Measurements from ENCODE around the gene MKX. TPM values are rescaled to one million over a fixed set of nuclear protein-coding genes. Genes with fewer than 3 reads are reported as not detected.

The MKX gene
- total RNA-seq, 4 donors from 2014 or later: 0.84 to 1.3 (median 1.1) TPM

DNA sequence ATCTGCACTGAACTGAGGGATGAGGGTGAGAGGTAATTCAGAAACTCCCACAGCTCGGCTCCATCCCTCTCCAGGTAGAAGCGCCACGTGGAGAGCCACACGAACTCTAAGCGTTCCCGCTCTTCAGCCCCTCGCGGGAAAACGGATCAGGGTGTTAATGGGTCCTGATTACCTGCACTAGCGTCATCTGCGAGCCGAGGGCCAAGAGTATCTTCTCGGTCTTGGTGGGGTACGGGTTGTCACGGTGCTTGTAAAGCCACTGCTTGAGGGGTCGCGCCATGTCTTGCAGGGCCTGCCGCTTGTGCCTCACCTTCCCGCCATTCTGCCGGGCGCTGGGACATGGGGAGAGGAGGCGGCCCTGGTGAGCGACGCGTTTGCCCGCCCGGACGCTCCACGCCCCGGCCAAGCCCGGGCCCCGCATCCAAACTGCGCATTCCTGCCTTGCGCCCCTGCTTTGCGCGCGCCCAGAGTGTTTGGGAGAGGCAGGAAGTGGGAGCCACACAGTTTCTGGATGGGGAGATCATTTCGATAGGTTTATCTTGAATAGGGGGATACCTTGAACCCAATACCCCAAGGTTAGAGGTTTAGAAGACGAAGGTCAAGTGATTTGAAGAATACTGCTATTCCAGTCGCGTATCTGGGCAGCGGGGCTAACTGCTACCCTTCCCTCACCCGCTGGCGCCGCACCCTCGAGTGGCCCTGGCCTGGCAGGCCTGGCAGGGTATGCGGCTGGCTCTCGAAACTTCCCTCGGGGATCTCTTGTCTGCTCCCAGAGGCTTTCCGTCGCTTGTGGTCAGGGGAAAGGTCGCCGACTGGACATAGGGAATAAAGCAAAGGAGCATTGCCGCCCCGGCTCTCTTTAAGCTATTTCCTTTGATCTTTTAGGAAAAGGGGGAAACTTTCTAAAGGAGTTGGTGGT lies 4.2 kb downstream of the MKX start:
- intact Hi-C loops (cut with DNase I; ENCODE audit: low total_unique reads): loop anchor here (10.0 kb wide), 1 partner anchor 653 kb away; no protein-coding TSS in a partner anchor
- 32 to 43% methylated on average over 49 to 55 of the region's 55 CpGs for WGBS, 2 donors
- H3K4me3 ChIP-seq (ENCODE audit: low read depth, poor library complexity, severe bottlenecking): no peak overlapping the region
- no peak for DNase-seq (ENCODE audit: low spot score in 2 of 2)
- TF ChIP-seq, protein P1, sequence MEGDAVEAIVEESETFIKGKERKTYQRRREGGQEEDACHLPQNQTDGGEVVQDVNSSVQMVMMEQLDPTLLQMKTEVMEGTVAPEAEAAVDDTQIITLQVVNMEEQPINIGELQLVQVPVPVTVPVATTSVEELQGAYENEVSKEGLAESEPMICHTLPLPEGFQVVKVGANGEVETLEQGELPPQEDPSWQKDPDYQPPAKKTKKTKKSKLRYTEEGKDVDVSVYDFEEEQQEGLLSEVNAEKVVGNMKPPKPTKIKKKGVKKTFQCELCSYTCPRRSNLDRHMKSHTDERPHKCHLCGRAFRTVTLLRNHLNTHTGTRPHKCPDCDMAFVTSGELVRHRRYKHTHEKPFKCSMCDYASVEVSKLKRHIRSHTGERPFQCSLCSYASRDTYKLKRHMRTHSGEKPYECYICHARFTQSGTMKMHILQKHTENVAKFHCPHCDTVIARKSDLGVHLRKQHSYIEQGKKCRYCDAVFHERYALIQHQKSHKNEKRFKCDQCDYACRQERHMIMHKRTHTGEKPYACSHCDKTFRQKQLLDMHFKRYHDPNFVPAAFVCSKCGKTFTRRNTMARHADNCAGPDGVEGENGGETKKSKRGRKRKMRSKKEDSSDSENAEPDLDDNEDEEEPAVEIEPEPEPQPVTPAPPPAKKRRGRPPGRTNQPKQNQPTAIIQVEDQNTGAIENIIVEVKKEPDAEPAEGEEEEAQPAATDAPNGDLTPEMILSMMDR (IDR thresholded peaks at IDR 0.05): no peak
- TF ChIP-seq POLR2A (IDR thresholded peaks at IDR 0.05): no peak

DNA sequence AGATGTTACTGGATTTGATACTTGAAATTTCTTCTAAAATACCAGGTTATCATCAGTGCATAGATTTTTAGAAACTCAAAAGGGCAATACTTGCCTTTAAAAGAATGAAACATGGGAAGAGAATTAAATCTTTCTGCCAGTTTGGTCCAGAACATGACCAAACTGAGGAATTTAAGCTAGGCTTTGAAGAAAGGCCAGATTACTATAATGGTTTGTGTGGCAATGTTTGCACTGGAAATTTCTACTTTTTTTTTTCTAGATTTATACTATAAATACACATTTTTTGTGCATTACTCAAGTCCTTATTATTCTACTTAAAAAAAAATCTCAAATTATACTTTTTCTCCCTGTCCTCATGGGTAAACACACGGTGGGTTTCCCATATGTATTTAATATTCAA lies 9.2 kb downstream of the MKX start:
- TF ChIP-seq, protein P1 (IDR thresholded peaks at IDR 0.05): no peak
- TF ChIP-seq POLR2A (IDR thresholded peaks at IDR 0.05): no peak
- 86 to 94% methylated on average over 1 of the region's 1 CpG for WGBS, 2 donors
- no peak for DNase-seq (ENCODE audit: low spot score in 2 of 2)
- intact Hi-C loops (cut with DNase I; ENCODE audit: low total_unique reads): no loop called here
- no peak overlapping the region for H3K4me3 ChIP-seq (ENCODE audit: low read depth, poor library complexity, severe bottlenecking)

DNA sequence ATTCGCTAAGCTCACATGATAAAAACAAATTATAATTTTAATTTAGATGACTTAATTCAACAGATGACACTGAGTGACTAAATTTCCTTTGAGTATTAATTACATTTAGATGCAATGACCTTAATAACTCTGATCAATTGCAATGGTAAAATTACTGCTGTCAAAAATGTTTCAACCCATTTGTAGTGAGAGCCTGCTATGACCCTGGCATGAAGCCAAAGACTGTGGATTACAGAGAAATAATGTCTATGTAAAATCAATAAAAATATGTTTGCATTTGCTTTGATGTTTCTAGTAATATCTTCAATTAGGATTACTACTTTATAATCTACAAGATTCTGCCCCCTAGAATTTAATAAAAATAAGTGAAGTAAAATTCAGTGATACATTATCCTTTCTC lies 15.6 kb downstream of the MKX start:
- TF ChIP-seq, protein P1 (IDR thresholded peaks at IDR 0.05): no peak
- TF ChIP-seq POLR2A (IDR thresholded peaks at IDR 0.05): no peak
- intact Hi-C loops (cut with DNase I; ENCODE audit: low total_unique reads): no loop called here
- no peak overlapping the region for H3K4me3 ChIP-seq (ENCODE audit: low read depth, poor library complexity, severe bottlenecking)
- no peak for DNase-seq (ENCODE audit: low spot score in 2 of 2)
- WGBS, 2 donors: 100% methylated on average over 1 of the region's 1 CpG

DNA sequence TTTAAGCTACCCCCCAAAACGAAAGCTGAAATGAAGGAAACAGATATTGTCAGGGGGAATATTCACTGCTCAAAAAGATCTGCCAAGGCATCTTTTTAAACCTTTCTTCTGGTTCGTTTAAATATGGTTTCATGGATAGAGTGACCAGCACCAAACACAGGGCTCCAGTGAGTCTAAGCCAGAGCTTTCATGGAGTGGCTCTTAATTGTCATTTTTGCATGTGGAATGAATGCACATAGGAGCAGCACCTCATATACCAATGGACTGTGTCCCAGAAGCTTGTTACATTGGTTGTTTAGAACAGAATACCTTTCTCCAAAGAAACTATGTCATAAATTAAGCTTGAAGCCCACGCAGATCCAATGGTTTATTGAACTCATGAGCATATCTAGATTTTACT lies 17.3 kb downstream of the MKX start:
- intact Hi-C loops (cut with DNase I; ENCODE audit: low total_unique reads): no loop called here
- WGBS, 2 donors: 70 to 79% methylated on average over 3 of the region's 3 CpGs
- no peak for DNase-seq (ENCODE audit: low spot score in 2 of 2)
- no peak overlapping the region for H3K4me3 ChIP-seq (ENCODE audit: low read depth, poor library complexity, severe bottlenecking)
- TF ChIP-seq, protein P1 (IDR thresholded peaks at IDR 0.05): no peak
- no peak for TF ChIP-seq POLR2A (IDR thresholded peaks at IDR 0.05)

DNA sequence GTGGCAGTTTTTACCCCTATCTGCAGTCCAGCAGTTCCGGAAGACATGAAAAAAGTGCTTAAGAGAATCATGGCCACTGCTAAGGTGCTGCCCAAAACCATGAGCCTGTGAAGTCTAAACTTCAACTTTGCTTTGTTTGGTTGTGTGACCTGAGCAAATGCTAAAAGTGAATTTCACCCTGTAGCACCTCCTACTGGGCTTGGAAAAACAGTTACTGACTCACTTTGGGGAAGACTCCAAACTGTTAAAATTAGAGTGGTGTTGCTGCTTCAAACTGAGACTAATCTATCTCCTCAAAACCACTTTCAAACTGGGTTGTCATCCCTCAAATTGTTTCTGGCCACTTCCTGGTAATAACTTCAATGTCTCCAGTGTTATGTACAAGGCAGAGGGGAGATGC lies 21.3 kb downstream of the MKX start:
- DNase-seq (ENCODE audit: low spot score in 2 of 2): no peak
- H3K4me3 ChIP-seq (ENCODE audit: low read depth, poor library complexity, severe bottlenecking): no peak overlapping the region
- WGBS, 2 donors: 92 to 97% methylated on average over 1 of the region's 1 CpG
- intact Hi-C loops (cut with DNase I; ENCODE audit: low total_unique reads): no loop called here
- TF ChIP-seq, protein P1 (IDR thresholded peaks at IDR 0.05): no peak
- TF ChIP-seq POLR2A (IDR thresholded peaks at IDR 0.05): no peak

Measured in lower leg skin (tissue), 4 donors.